Measurements from ENCODE around the gene ADAP1. TPM values are rescaled to one million over a fixed set of nuclear protein-coding genes. Genes with fewer than 3 reads are reported as not detected.

The ADAP1 gene
- total and polyA plus RNA-seq, 2 experiments from 2014 or later = 0.24 to 1.1 TPM

DNA sequence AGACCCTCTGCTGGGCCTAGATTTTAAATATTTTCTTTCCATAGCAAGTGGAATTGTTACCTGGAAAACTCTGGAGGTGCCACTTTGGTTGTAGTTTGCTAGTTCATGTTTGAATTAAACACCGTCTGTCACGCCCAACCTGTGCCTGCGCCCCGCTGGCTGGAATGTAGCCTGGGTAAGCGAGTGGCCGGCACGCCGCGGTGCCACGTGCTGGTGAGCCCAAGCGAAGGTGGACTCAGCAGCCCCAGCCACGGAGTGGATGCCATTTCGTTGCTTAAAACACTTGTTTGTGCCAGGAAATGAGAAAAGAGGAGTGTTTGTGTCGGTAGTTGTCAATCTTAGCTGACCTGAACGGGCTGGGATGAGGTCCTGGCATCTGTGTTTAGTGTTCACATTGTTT lies 75.4 kb downstream of the ADAP1 start:
- H3K9me2 ChIP-seq (ENCODE audit: insufficient read depth) = no peaks in the 10 kb centered on the region
- no peak overlapping the region for H3K9ac ChIP-seq
- DNase-seq = no peak
- no peak overlapping the region for H3K4me3 ChIP-seq
- no peak overlapping the region for H3K4me2 ChIP-seq (ENCODE audit: unreplicated experiment)
- no peak overlapping the region for H3K27ac ChIP-seq
- WGBS, 2 experiments (ENCODE audit: low coverage in 1 of 2, low lambda C conversion rate in 2 of 2, missing lambda C conversion rate in 2 of 2) = 85 to 89% methylated on average over 15 of the region's 15 CpGs
- H3K79me2 ChIP-seq (ENCODE audit: insufficient read depth) = peaks cover 71% of the 10 kb centered on the region
- TF ChIP-seq EZH2 (IDR thresholded peaks at IDR 0.05; ENCODE audit: insufficient read depth, poor library complexity, severe bottlenecking) (no peak), EZH2phosphoT487 (IDR thresholded peaks at IDR 0.05; ENCODE audit: insufficient read depth, low read depth) (no peak)
- no peaks in the 10 kb centered on the region for H3K27me3 ChIP-seq (replicated peaks; ENCODE audit: insufficient read depth)
- 0 out of 2 replicates have a peak, but pooled peaks cover 5% of the 10 kb centered on the region for H4K20me1 ChIP-seq (ENCODE audit: insufficient read depth)
- no peak overlapping the region for H2AFZ ChIP-seq
- peaks cover 8% of the 10 kb centered on the region; the same call in 1 of the 2 replicates for H3F3A ChIP-seq (ENCODE audit: insufficient read depth)
- H3K9me3 ChIP-seq (ENCODE audit: low read depth) = no peaks in the 10 kb centered on the region
- peaks cover 8% of the 10 kb centered on the region for H3K4me1 ChIP-seq (ENCODE audit: insufficient read depth)
- in situ Hi-C loops (cut with MboI) = no loop called here
- H3K36me3 ChIP-seq (ENCODE audit: low read depth) = peaks cover 3% of the 10 kb centered on the region; the same call in 1 of the 2 replicates

- H2AFZ ChIP-seq = peak overlapping the region; percentile 46; the same call in 1 of the 2 replicates
- H3K4me2 ChIP-seq (ENCODE audit: unreplicated experiment) = peak overlapping the region; percentile 71
- peaks cover 55% of the 10 kb centered on the region for H3K79me2 ChIP-seq (ENCODE audit: insufficient read depth)
- TF ChIP-seq EZH2phosphoT487 (IDR thresholded peaks at IDR 0.05; ENCODE audit: insufficient read depth, low read depth) (no peak), EZH2 (IDR thresholded peaks at IDR 0.05; ENCODE audit: insufficient read depth, poor library complexity, severe bottlenecking) (no peak)
- H3K36me3 ChIP-seq (ENCODE audit: low read depth) = peaks cover 15% of the 10 kb centered on the region; the same call in 1 of the 2 replicates
- peak overlapping the region; percentile 83 for H3K9ac ChIP-seq
- peak; percentile 30 for DNase-seq
- H3F3A ChIP-seq (ENCODE audit: insufficient read depth) = peaks cover 12% of the 10 kb centered on the region
- H3K9me3 ChIP-seq (ENCODE audit: low read depth) = no peaks in the 10 kb centered on the region
- H4K20me1 ChIP-seq (ENCODE audit: insufficient read depth) = 0 out of 2 replicates have a peak, but pooled peaks cover 5% of the 10 kb centered on the region
- 15 to 22% methylated on average over 22 to 47 of the region's 47 CpGs for WGBS, 2 experiments (ENCODE audit: low coverage in 1 of 2, low lambda C conversion rate in 2 of 2, missing lambda C conversion rate in 2 of 2)
- no peaks in the 10 kb centered on the region for H3K27me3 ChIP-seq (replicated peaks; ENCODE audit: insufficient read depth)
- H3K9me2 ChIP-seq (ENCODE audit: insufficient read depth) = no peaks in the 10 kb centered on the region
- no peak overlapping the region; the same call in 1 of the 2 replicates for H3K27ac ChIP-seq
- H3K4me1 ChIP-seq (ENCODE audit: insufficient read depth) = peaks cover 15% of the 10 kb centered on the region
- peak overlapping the region; percentile 79 for H3K4me3 ChIP-seq
- in situ Hi-C loops (cut with MboI) = no loop called here
Observed at GRCh38 chr7:877312-878232, 76.9 kb downstream of the ADAP1 start.

GRCh38 chr7:876972-877311 lies 77.5 kb downstream of the ADAP1 start:
- H3K79me2 ChIP-seq (ENCODE audit: insufficient read depth) = peaks cover 49% of the 10 kb centered on the region
- peak; percentile 57 for DNase-seq
- WGBS, 2 experiments (ENCODE audit: low coverage in 1 of 2, low lambda C conversion rate in 2 of 2, missing lambda C conversion rate in 2 of 2) = 2% methylated on average over 26 of the region's 26 CpGs; no CpG with 5 or more reads in 1 of the 2 experiments
- in situ Hi-C loops (cut with MboI) = no loop called here
- H2AFZ ChIP-seq = peak overlapping the region; percentile 46; the same call in 1 of the 2 replicates
- TF ChIP-seq EZH2phosphoT487 (IDR thresholded peaks at IDR 0.05; ENCODE audit: insufficient read depth, low read depth) = no peak
- TF ChIP-seq EZH2 (IDR thresholded peaks at IDR 0.05; ENCODE audit: insufficient read depth, poor library complexity, severe bottlenecking) = no peak
- H3K9me2 ChIP-seq (ENCODE audit: insufficient read depth) = no peaks in the 10 kb centered on the region
- peaks cover 18% of the 10 kb centered on the region; the same call in 1 of the 2 replicates for H3K36me3 ChIP-seq (ENCODE audit: low read depth)
- H3F3A ChIP-seq (ENCODE audit: insufficient read depth) = peaks cover 12% of the 10 kb centered on the region
- H3K4me2 ChIP-seq (ENCODE audit: unreplicated experiment) = peak overlapping the region; percentile 71
- 0 out of 2 replicates have a peak, but pooled peaks cover 5% of the 10 kb centered on the region for H4K20me1 ChIP-seq (ENCODE audit: insufficient read depth)
- H3K9ac ChIP-seq = peak overlapping the region; percentile 83
- no peaks in the 10 kb centered on the region for H3K9me3 ChIP-seq (ENCODE audit: low read depth)
- H3K27ac ChIP-seq = peak overlapping the region; percentile 45
- no peaks in the 10 kb centered on the region for H3K27me3 ChIP-seq (replicated peaks; ENCODE audit: insufficient read depth)
- H3K4me3 ChIP-seq = peak overlapping the region; percentile 79
- H3K4me1 ChIP-seq (ENCODE audit: insufficient read depth) = peaks cover 15% of the 10 kb centered on the region

DNA sequence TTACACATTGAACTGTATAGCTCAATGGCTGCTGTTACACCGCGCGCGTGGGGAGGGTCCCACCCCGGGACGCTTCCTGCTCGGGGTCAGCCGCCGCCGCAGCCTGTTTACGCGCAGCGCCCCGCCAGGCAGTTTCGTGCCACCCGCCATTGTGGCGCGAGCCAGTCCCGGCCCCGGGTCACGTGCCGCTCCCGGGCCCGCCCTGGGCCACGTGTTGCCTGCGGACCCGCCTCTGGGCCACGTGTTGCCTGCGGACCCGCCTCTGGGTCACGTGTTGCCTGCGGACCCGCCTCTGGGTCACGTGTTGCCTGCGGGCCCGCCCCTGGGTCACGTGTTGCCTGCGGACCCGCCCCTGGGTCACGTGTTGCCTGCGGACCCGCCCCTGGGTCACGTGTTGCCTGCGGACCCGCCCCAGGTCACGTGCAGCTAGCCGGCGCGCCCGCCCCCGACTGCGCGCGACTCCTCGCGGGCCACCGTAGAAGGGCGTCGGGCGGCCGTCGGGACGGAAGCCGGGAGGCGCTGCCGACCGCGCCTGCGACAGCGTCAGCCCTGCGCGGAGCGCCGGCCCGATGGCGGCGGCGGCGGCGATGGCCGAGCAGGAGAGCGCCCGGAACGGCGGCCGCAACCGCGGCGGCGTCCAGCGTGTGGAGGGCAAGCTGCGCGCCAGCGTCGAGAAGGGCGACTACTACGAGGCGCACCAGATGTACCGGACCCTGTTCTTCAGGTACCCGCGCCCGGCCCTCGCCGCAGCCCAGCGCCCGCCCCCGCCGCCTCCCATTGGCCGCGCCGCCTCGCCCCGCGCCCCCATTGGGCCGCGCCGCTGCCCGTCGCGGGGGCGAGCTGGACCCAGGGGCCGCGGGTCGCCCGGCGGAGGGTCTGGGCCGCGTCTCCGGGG lies 78.2 kb downstream of the ADAP1 start, which contains the start of gene GET4:
Gene GET4, plus strand, starts transcription at position 478 of the 895 bp plus-strand sequence. Its CDS starts 92 bp downstream, at position 570.
- H3K4me2 ChIP-seq (ENCODE audit: unreplicated experiment) = peak within 1 kb of the TSS; percentile 71
- DNase-seq = peak; percentile 97
- no peak for TF ChIP-seq EZH2 (IDR thresholded peaks at IDR 0.05; ENCODE audit: insufficient read depth, poor library complexity, severe bottlenecking)
- TF ChIP-seq EZH2phosphoT487 (IDR thresholded peaks at IDR 0.05; ENCODE audit: insufficient read depth, low read depth) = no peak
- peak within 1 kb of the TSS; percentile 79 for H3K4me3 ChIP-seq
- no peaks in the 10 kb centered on the region for H3K27me3 ChIP-seq (replicated peaks; ENCODE audit: insufficient read depth)
- peaks cover 18% of the 10 kb centered on the region; the same call in 1 of the 2 replicates for H3K36me3 ChIP-seq (ENCODE audit: low read depth)
- H3K4me1 ChIP-seq (ENCODE audit: insufficient read depth) = peaks cover 15% of the 10 kb centered on the region
- peaks cover 12% of the 10 kb centered on the region for H3F3A ChIP-seq (ENCODE audit: insufficient read depth)
- H3K79me2 ChIP-seq (ENCODE audit: insufficient read depth) = peaks cover 43% of the 10 kb centered on the region
- peak within 1 kb of the TSS; percentile 56 for H3K27ac ChIP-seq
- H4K20me1 ChIP-seq (ENCODE audit: insufficient read depth) = 0 out of 2 replicates have a peak, but pooled peaks cover 5% of the 10 kb centered on the region
- no peaks in the 10 kb centered on the region for H3K9me2 ChIP-seq (ENCODE audit: insufficient read depth)
- no peaks in the 10 kb centered on the region for H3K9me3 ChIP-seq (ENCODE audit: low read depth)
- H2AFZ ChIP-seq = peak within 1 kb of the TSS; percentile 46; the same call in 1 of the 2 replicates
- peak within 1 kb of the TSS; percentile 83 for H3K9ac ChIP-seq
- 1% methylated on average over 61 to 106 of the region's 129 CpGs for WGBS, 2 experiments (ENCODE audit: low coverage in 1 of 2, low lambda C conversion rate in 2 of 2, missing lambda C conversion rate in 2 of 2)
- in situ Hi-C loops (cut with MboI) = no loop called here
